Measurements from ENCODE around the gene SLC7A10.

The SLC7A10 gene

GRCh38 chr19:33232656-33233055 lies 7.0 kb upstream of the SLC7A10 start:
- H4K12ac ChIP-seq (ENCODE audit: low read depth, low read length) = no peak overlapping the region
- no peak overlapping the region for H3K23ac ChIP-seq (ENCODE audit: low read length)
- no peaks in the 10 kb centered on the region for H3K79me1 ChIP-seq (ENCODE audit: low read length)
- H2BK120ac ChIP-seq (ENCODE audit: insufficient read depth, low read length, poor library complexity) = no peak overlapping the region
- no peak overlapping the region for H3K4me2 ChIP-seq (ENCODE audit: low read length)
- no peaks in the 10 kb centered on the region for H3K36me3 ChIP-seq (ENCODE audit: control insufficient read depth in 1 of 2, insufficient read depth in 2 of 2, low read length in 2 of 2)
- no peak overlapping the region for H3K27ac ChIP-seq (ENCODE audit: low read depth, low read length)
- no peak overlapping the region for H2AFZ ChIP-seq (ENCODE audit: insufficient read depth, low read length, poor library complexity)
- no peak overlapping the region for H3K18ac ChIP-seq (ENCODE audit: low read length)
- H3K79me2 ChIP-seq (ENCODE audit: control insufficient read depth, insufficient read depth, low read length, poor library complexity) = no peaks in the 10 kb centered on the region
- no peak for DNase-seq
- H3K27me3 ChIP-seq (ENCODE audit: insufficient read depth, low read length) = no peaks in the 10 kb centered on the region
- peaks cover 1% of the 10 kb centered on the region for H3K9me3 ChIP-seq (ENCODE audit: insufficient read depth, low read depth, low read length)
- no peaks in the 10 kb centered on the region for H3K4me1 ChIP-seq (ENCODE audit: control insufficient read depth in 1 of 2, insufficient read depth in 2 of 2, low read length in 2 of 2)
- H3K9ac ChIP-seq (ENCODE audit: low read length) = no peak overlapping the region
- WGBS (ENCODE audit: extremely low coverage, insufficient coverage, insufficient read length) = no CpG with 5 or more reads among the region's 12 CpGs
- no peak overlapping the region for H3K4me3 ChIP-seq (ENCODE audit: low read depth, low read length)
- H3K14ac ChIP-seq (ENCODE audit: low read length) = no peak overlapping the region
- no peak overlapping the region for H4K8ac ChIP-seq (ENCODE audit: low read depth, low read length)
- H3K4ac ChIP-seq (ENCODE audit: low read depth, low read length) = no peak overlapping the region
- no peak overlapping the region for H4K91ac ChIP-seq (ENCODE audit: low read depth, low read length)
- H2BK12ac ChIP-seq (ENCODE audit: low read length) = no peak overlapping the region
- H2BK5ac ChIP-seq (ENCODE audit: low read depth, low read length, poor library complexity) = no peak overlapping the region
- no peak overlapping the region for H2AK5ac ChIP-seq (ENCODE audit: low read length)

DNA sequence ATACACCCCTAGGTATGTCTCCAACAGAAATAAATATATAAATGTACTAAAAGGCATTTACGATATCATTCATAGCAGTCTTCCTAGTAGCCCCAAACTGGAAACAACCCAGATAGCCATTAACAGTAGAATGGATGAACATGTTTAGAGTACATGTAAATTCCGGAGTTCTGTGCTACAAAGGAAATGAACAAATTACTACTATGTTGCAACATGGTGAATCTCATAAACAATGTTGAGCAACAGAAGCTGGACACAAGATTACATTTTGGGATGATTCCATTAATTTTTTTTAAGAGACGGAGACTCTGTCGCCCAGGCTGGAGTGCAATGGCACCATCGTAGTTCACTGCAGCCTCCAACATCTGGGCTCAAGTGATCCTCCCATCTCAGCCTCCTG lies 5.9 kb upstream of the SLC7A10 start:
- peaks cover 1% of the 10 kb centered on the region for H3K79me1 ChIP-seq (ENCODE audit: low read length)
- H3K4ac ChIP-seq (ENCODE audit: low read depth, low read length) = no peak overlapping the region
- no peak overlapping the region for H3K4me3 ChIP-seq (ENCODE audit: low read depth, low read length)
- H4K91ac ChIP-seq (ENCODE audit: low read depth, low read length) = no peak overlapping the region
- H2AFZ ChIP-seq (ENCODE audit: insufficient read depth, low read length, poor library complexity) = no peak overlapping the region
- H2BK12ac ChIP-seq (ENCODE audit: low read length) = no peak overlapping the region
- no peak overlapping the region for H3K27ac ChIP-seq (ENCODE audit: low read depth, low read length)
- H3K23ac ChIP-seq (ENCODE audit: low read length) = no peak overlapping the region
- H4K12ac ChIP-seq (ENCODE audit: low read depth, low read length) = no peak overlapping the region
- peaks cover 9% of the 10 kb centered on the region for H3K27me3 ChIP-seq (ENCODE audit: insufficient read depth, low read length)
- H3K18ac ChIP-seq (ENCODE audit: low read length) = no peak overlapping the region
- H3K4me1 ChIP-seq (ENCODE audit: control insufficient read depth in 1 of 2, insufficient read depth in 2 of 2, low read length in 2 of 2) = peaks cover 4 to 6% of the 10 kb centered on the region in 2 experiments
- H3K4me2 ChIP-seq (ENCODE audit: low read length) = no peak overlapping the region
- no peak overlapping the region for H3K14ac ChIP-seq (ENCODE audit: low read length)
- DNase-seq = peak in 1 of 2 donors; percentile 50
- no peak overlapping the region for H4K8ac ChIP-seq (ENCODE audit: low read depth, low read length)
- H3K9ac ChIP-seq (ENCODE audit: low read length) = no peak overlapping the region
- H2BK120ac ChIP-seq (ENCODE audit: insufficient read depth, low read length, poor library complexity) = no peak overlapping the region
- no peak overlapping the region for H2AK5ac ChIP-seq (ENCODE audit: low read length)
- H3K79me2 ChIP-seq (ENCODE audit: control insufficient read depth, insufficient read depth, low read length, poor library complexity) = no peaks in the 10 kb centered on the region
- no CpG with 5 or more reads among the region's 5 CpGs for WGBS (ENCODE audit: extremely low coverage, insufficient coverage, insufficient read length)
- no peak overlapping the region for H2BK5ac ChIP-seq (ENCODE audit: low read depth, low read length, poor library complexity)
- peaks cover 7% of the 10 kb centered on the region for H3K9me3 ChIP-seq (ENCODE audit: insufficient read depth, low read depth, low read length)
- no peaks in the 10 kb centered on the region for H3K36me3 ChIP-seq (ENCODE audit: control insufficient read depth in 1 of 2, insufficient read depth in 2 of 2, low read length in 2 of 2)

GRCh38 chr19:33229962-33230361 lies 4.3 kb upstream of the SLC7A10 start:
- no peak overlapping the region for H4K91ac ChIP-seq (ENCODE audit: low read depth, low read length)
- no peak for DNase-seq
- no peak overlapping the region for H3K14ac ChIP-seq (ENCODE audit: low read length)
- H2BK120ac ChIP-seq (ENCODE audit: insufficient read depth, low read length, poor library complexity) = no peak overlapping the region
- no peak overlapping the region for H3K4ac ChIP-seq (ENCODE audit: low read depth, low read length)
- H2AFZ ChIP-seq (ENCODE audit: insufficient read depth, low read length, poor library complexity) = no peak overlapping the region
- H4K12ac ChIP-seq (ENCODE audit: low read depth, low read length) = no peak overlapping the region
- no peak overlapping the region for H3K4me2 ChIP-seq (ENCODE audit: low read length)
- H3K79me1 ChIP-seq (ENCODE audit: low read length) = peaks cover 3% of the 10 kb centered on the region
- no peak overlapping the region for H3K9ac ChIP-seq (ENCODE audit: low read length)
- peaks cover 7 to 10% of the 10 kb centered on the region in 2 experiments for H3K4me1 ChIP-seq (ENCODE audit: control insufficient read depth in 1 of 2, insufficient read depth in 2 of 2, low read length in 2 of 2)
- no peak overlapping the region for H3K27ac ChIP-seq (ENCODE audit: low read depth, low read length)
- peaks cover 23% of the 10 kb centered on the region for H3K27me3 ChIP-seq (ENCODE audit: insufficient read depth, low read length)
- H3K23ac ChIP-seq (ENCODE audit: low read length) = no peak overlapping the region
- peaks cover 12% of the 10 kb centered on the region for H3K9me3 ChIP-seq (ENCODE audit: insufficient read depth, low read depth, low read length)
- no peak overlapping the region for H2BK12ac ChIP-seq (ENCODE audit: low read length)
- H2BK5ac ChIP-seq (ENCODE audit: low read depth, low read length, poor library complexity) = no peak overlapping the region
- no peak overlapping the region for H3K18ac ChIP-seq (ENCODE audit: low read length)
- WGBS (ENCODE audit: extremely low coverage, insufficient coverage, insufficient read length) = no CpG with 5 or more reads among the region's 5 CpGs
- H3K79me2 ChIP-seq (ENCODE audit: control insufficient read depth, insufficient read depth, low read length, poor library complexity) = no peaks in the 10 kb centered on the region
- H4K8ac ChIP-seq (ENCODE audit: low read depth, low read length) = no peak overlapping the region
- no peak overlapping the region for H2AK5ac ChIP-seq (ENCODE audit: low read length)
- H3K36me3 ChIP-seq (ENCODE audit: control insufficient read depth in 1 of 2, insufficient read depth in 2 of 2, low read length in 2 of 2) = no peaks in the 10 kb centered on the region
- no peak overlapping the region for H3K4me3 ChIP-seq (ENCODE audit: low read depth, low read length)

- no peak overlapping the region for H3K4me2 ChIP-seq (ENCODE audit: low read length)
- peaks cover 7 to 10% of the 10 kb centered on the region in 2 experiments for H3K4me1 ChIP-seq (ENCODE audit: control insufficient read depth in 1 of 2, insufficient read depth in 2 of 2, low read length in 2 of 2)
- H3K4me3 ChIP-seq (ENCODE audit: low read depth, low read length) = no peak overlapping the region
- H4K91ac ChIP-seq (ENCODE audit: low read depth, low read length) = no peak overlapping the region
- no peak overlapping the region for H4K12ac ChIP-seq (ENCODE audit: low read depth, low read length)
- no peaks in the 10 kb centered on the region for H3K79me2 ChIP-seq (ENCODE audit: control insufficient read depth, insufficient read depth, low read length, poor library complexity)
- peaks cover 12% of the 10 kb centered on the region for H3K9me3 ChIP-seq (ENCODE audit: insufficient read depth, low read depth, low read length)
- no peak overlapping the region for H2BK120ac ChIP-seq (ENCODE audit: insufficient read depth, low read length, poor library complexity)
- no peak overlapping the region for H3K27ac ChIP-seq (ENCODE audit: low read depth, low read length)
- no peak overlapping the region for H3K14ac ChIP-seq (ENCODE audit: low read length)
- no peak for DNase-seq
- H4K8ac ChIP-seq (ENCODE audit: low read depth, low read length) = no peak overlapping the region
- H3K9ac ChIP-seq (ENCODE audit: low read length) = no peak overlapping the region
- no peak overlapping the region for H3K23ac ChIP-seq (ENCODE audit: low read length)
- no peak overlapping the region for H3K4ac ChIP-seq (ENCODE audit: low read depth, low read length)
- H3K36me3 ChIP-seq (ENCODE audit: control insufficient read depth in 1 of 2, insufficient read depth in 2 of 2, low read length in 2 of 2) = no peaks in the 10 kb centered on the region
- peaks cover 3% of the 10 kb centered on the region for H3K79me1 ChIP-seq (ENCODE audit: low read length)
- no peak overlapping the region for H2BK5ac ChIP-seq (ENCODE audit: low read depth, low read length, poor library complexity)
- H2AFZ ChIP-seq (ENCODE audit: insufficient read depth, low read length, poor library complexity) = no peak overlapping the region
- no CpG with 5 or more reads among the region's 1 CpG for WGBS (ENCODE audit: extremely low coverage, insufficient coverage, insufficient read length)
- no peak overlapping the region for H3K18ac ChIP-seq (ENCODE audit: low read length)
- H3K27me3 ChIP-seq (ENCODE audit: insufficient read depth, low read length) = peaks cover 33% of the 10 kb centered on the region
- no peak overlapping the region for H2AK5ac ChIP-seq (ENCODE audit: low read length)
- H2BK12ac ChIP-seq (ENCODE audit: low read length) = no peak overlapping the region
Measured at GRCh38 chr19:33227870-33228599, 2.4 kb upstream of the SLC7A10 start.

All from trophoblast cell (in vitro differentiated cells and primary cell).